Measurements from ENCODE around the gene SLC6A5. TPM values are rescaled to one million over a fixed set of nuclear protein-coding genes. Genes with fewer than 3 reads are reported as not detected.
A peak's percentile ranks its signal among the peaks of the same experiment; 100 is the strongest.

The SLC6A5 gene
- total and polyA plus RNA-seq, 10 of the 15 experiments (the other 5 are each of a cell fraction or from before 2014, with no cell fraction given): 0.01 TPM; not detected in 9

DNA sequence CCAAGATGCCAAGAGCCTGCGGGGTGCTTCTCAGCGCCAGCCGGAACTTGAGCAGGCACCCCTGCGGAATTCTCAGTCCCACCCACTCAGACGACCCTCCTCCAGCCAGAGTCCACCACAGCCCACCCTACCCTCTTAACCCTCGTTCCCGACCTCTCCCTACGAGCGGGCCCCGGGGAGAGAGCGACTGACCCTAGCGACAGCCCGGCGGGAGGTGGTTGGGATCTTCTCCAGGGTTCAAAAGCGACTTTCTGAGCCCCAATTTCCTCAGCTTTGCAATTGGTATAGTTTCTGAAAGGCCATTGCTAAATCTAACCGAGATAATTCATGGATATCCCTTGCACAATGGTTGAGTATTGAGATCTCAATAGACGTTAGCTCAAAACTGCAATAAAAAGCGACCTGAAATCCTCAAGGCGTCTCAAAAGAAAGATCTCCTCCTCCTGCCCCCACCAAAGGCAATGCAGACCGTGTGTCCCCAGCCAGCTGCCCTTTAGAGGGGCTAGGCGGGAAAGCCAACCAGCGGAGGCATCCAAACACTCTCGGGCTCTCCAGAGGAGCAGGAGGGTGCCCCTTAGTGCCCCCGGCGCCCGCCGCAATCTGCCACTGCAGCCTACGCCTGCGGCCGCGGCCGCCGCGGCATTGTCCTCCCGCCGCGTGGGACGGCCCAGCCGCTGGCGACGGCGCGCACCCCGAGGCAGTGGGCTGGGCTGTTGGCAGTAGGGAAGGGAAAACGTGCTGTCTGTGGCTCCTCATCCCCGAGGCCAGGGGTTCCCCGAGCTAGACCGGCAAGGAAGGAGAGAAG, 1.5 kb upstream of the SLC6A5 start:
- no peak overlapping the region for H2AFZ ChIP-seq (ENCODE audit: control insufficient read depth, low read depth, low read length)
- H3K4me3 ChIP-seq: no peak overlapping the region
- H3K4me1 ChIP-seq (ENCODE audit: control insufficient read depth, insufficient read depth, low read length): no peaks in the 10 kb centered on the region
- ATAC-seq: no peak
- FAIRE-seq: no peak
- no peaks in the 10 kb centered on the region; the same call in 2 of the 3 replicates for H3K9me3 ChIP-seq (replicated peaks; ENCODE audit: control insufficient read depth, insufficient read depth, low read length)
- H3K27ac ChIP-seq (ENCODE audit: control insufficient read depth, insufficient read depth): no peak overlapping the region
- 19% methylated on average over 27 of the region's 48 CpGs for WGBS (ENCODE audit: insufficient coverage, insufficient replicate concordance, low lambda C conversion rate, missing lambda C conversion rate)
- no peak overlapping the region for H3K9ac ChIP-seq (ENCODE audit: control insufficient read depth, insufficient read depth, low read length)
- SMC1A ChIA-PET (ENCODE audit: uncharacterized antibody, unreplicated experiment): no interaction called here
- DNase-seq (ENCODE audit: low read depth, low spot score): no peak
- intact Hi-C loops (cut with micrococcal nuclease; ENCODE audit: unreplicated experiment): no loop called here
- CTCF ChIA-PET: no interaction called here
- no peaks in the 10 kb centered on the region for H3K79me2 ChIP-seq (ENCODE audit: control insufficient read depth, insufficient read depth, low read length)
- no peaks in the 10 kb centered on the region for H3K36me3 ChIP-seq (ENCODE audit: control insufficient read depth in 2 of 2, insufficient read depth in 2 of 2, low read length in 1 of 2)
- H3K4me2 ChIP-seq (ENCODE audit: control insufficient read depth, insufficient read depth): no peak overlapping the region
- in situ Hi-C loops (cut with MboI): no loop called here
- POLR2A ChIA-PET: no interaction called here
- H3K27me3 ChIP-seq (replicated peaks in 1 of 2; ENCODE audit: control insufficient read depth in 2 of 2, insufficient read depth in 2 of 2, low read length in 1 of 2): peaks cover 5 to 38% of the 10 kb centered on the region in 2 experiments
- TF ChIP-seq POU2F2 (IDR thresholded peaks at IDR 0.05; ENCODE audit: borderline replicate concordance, low read depth, low read length) (no peak), GATAD2B (conservative IDR thresholded peaks at IDR 0.05; ENCODE audit: low read depth) (no peak), NFIC (IDR thresholded peaks at IDR 0.05; ENCODE audit: low read depth, low read length) (no peak), SUZ12 (IDR thresholded peaks at IDR 0.05; ENCODE audit: unreplicated experiment) (peak; percentile 80)
- TF ChIP-seq, protein P1, sequence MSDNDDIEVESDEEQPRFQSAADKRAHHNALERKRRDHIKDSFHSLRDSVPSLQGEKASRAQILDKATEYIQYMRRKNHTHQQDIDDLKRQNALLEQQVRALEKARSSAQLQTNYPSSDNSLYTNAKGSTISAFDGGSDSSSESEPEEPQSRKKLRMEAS (IDR thresholded peaks at IDR 0.05; ENCODE audit: low read depth, low read length): no peak
- TF ChIP-seq, protein P2, sequence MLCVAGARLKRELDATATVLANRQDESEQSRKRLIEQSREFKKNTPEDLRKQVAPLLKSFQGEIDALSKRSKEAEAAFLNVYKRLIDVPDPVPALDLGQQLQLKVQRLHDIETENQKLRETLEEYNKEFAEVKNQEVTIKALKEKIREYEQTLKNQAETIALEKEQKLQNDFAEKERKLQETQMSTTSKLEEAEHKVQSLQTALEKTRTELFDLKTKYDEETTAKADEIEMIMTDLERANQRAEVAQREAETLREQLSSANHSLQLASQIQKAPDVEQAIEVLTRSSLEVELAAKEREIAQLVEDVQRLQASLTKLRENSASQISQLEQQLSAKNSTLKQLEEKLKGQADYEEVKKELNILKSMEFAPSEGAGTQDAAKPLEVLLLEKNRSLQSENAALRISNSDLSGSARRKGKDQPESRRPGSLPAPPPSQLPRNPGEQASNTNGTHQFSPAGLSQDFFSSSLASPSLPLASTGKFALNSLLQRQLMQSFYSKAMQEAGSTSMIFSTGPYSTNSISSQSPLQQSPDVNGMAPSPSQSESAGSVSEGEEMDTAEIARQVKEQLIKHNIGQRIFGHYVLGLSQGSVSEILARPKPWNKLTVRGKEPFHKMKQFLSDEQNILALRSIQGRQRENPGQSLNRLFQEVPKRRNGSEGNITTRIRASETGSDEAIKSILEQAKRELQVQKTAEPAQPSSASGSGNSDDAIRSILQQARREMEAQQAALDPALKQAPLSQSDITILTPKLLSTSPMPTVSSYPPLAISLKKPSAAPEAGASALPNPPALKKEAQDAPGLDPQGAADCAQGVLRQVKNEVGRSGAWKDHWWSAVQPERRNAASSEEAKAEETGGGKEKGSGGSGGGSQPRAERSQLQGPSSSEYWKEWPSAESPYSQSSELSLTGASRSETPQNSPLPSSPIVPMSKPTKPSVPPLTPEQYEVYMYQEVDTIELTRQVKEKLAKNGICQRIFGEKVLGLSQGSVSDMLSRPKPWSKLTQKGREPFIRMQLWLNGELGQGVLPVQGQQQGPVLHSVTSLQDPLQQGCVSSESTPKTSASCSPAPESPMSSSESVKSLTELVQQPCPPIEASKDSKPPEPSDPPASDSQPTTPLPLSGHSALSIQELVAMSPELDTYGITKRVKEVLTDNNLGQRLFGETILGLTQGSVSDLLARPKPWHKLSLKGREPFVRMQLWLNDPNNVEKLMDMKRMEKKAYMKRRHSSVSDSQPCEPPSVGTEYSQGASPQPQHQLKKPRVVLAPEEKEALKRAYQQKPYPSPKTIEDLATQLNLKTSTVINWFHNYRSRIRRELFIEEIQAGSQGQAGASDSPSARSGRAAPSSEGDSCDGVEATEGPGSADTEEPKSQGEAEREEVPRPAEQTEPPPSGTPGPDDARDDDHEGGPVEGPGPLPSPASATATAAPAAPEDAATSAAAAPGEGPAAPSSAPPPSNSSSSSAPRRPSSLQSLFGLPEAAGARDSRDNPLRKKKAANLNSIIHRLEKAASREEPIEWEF (IDR thresholded peaks at IDR 0.05; ENCODE audit: insufficient replicate concordance, low read depth, low read length): no peak
- no peaks in the 10 kb centered on the region for H4K20me1 ChIP-seq (ENCODE audit: control insufficient read depth, insufficient read depth)
- RAD21 ChIA-PET (ENCODE audit: unreplicated experiment): no interaction called here
- no TSS peak for BruUV-seq (replicated peaks)

All from GM12878 (cell line).